ENCODE data around the gene GPR135.

- TF ChIP-seq CTCF (optimal IDR thresholded peaks at IDR 0.05 in 1 of 3, IDR thresholded peaks at IDR 0.05 in 1 of 3, conservative IDR thresholded peaks at IDR 0.05 in 1 of 3; ENCODE audit: extremely low read depth in 1 of 3, insufficient read depth in 2 of 3, low read length in 3 of 3) (no peak), EZH2 (IDR thresholded peaks at IDR 0.05; ENCODE audit: low read length) (no peak)
These were observed 44.8 kb upstream of the GPR135 start for GRCh38 chr14:59510001-59510400.
